Transverse colon (tissue), 4 donors: ENCODE results near the gene KLRC1. TPM values are rescaled to one million over a fixed set of nuclear protein-coding genes. Genes with fewer than 3 reads are reported as not detected.
"Not testable (repeated sequence)": the region's sequence is repeated elsewhere in the genome, so short reads cannot be mapped to it uniquely, and the experiment has no call there.

ENCODE experiments used
- DNase-seq: peaks from one replicate; pipeline ENCODE4 v3.0.0-alpha.2; 2019
- H3K27ac ChIP-seq, 4 donors: fragments of 200-600 bp; sonication (generic); 2 replicates each; pipeline ENCODE4 v1.5.1; 2016 to 2018; ENCODE audit warnings: inconsistent platforms in 4 of 4
- H3K27me3 ChIP-seq: fragments of 200-600 bp; sonication (generic); 2 replicates; pipeline ENCODE4 v1.5.1; 2017; ENCODE audit warnings: inconsistent platforms
- H3K36me3 ChIP-seq, 4 donors: fragments of 200-600 bp; sonication (generic); 2 replicates each; pipeline ENCODE4 v1.5.1; 2017 to 2019; ENCODE audit warnings: inconsistent platforms in 4 of 4
- H3K4me1 ChIP-seq, 4 donors: fragments of 200-600 bp; sonication (generic); 2 replicates each; pipeline ENCODE4 v1.5.1; 2017 to 2020; ENCODE audit warnings: inconsistent platforms in 4 of 4
- H3K4me3 ChIP-seq, 4 donors: fragments of 200-600 bp; sonication (generic); 1 replicate in 1 of 4; 2 replicates in 3 of 4; pipeline versions ENCODE4 v1.5.1 to v1.6.1; 2017 to 2019; ENCODE audit warnings: inconsistent platforms in 4 of 4
- H3K9me3 ChIP-seq, 2 donors: fragments of 200-600 bp; sonication (generic); 2 replicates each; pipeline ENCODE4 v1.5.1; 2017 to 2019; ENCODE audit warnings: inconsistent platforms in 2 of 2
- EP300 ChIP-seq: sonication (generic); formaldehyde crosslinking; IDR thresholded peaks from one replicate; pipeline ENCODE4 v1.6.1; 2017; ENCODE audit warnings: antibody characterized with exemption, low read depth
- POLR2A ChIP-seq: fragments of 450-650 bp; IDR thresholded peaks from one replicate; pipeline ENCODE4 v1.6.1; 2016; ENCODE audit warnings: antibody characterized with exemption, mild to moderate bottlenecking, moderate library complexity
- POLR2AphosphoS5 ChIP-seq, 3 donors: sonication (generic); formaldehyde crosslinking; IDR thresholded peaks; one replicate each; pipeline ENCODE4 v1.6.1; 2016; ENCODE audit warnings: antibody characterized with exemption in 3 of 3
- WGBS, 2 donors: methylation state at CpG; one replicate each; pipeline ENCODE4 v1.1.5; 2018; ENCODE audit warnings: low coverage in 1 of 2; 5-methylcytosine and 5-hydroxymethylcytosine counted together
- in situ Hi-C, 4 donors: fragments of 200-750 bp; cut with MboI; loops; one replicate each; pipeline versions ENCODE4 v1.15.0 to v1.15.1; 2017; ENCODE audit warnings: low sequenced_read_pairs in 3 of 4, low pct_ligation_motif_present in 1 of 4, low pct_unique_long_range_greater_than_20kb in 1 of 4
- intact Hi-C: fragments of 100-400 bp; cut with DNase I; formaldehyde crosslinking; loops from one replicate; pipeline ENCODE4 v1.15.1; 2023; ENCODE audit warnings: low total_unique reads
- total RNA-seq, 4 donors: library from RNA; depleted of rRNA; stranded (reverse); fragments of >200 nt; gene quantifications; one replicate each; pipeline ENCODE4 v1.1.0, GENCODE V29; 2016
- TF ChIP-seq, protein P1 (sequence below), 5 experiments: fragments of 200-600 bp in 3 of 5; fragments of 450-650 bp in 2 of 5; sonication (generic) in 3 of 5; IDR thresholded peaks; 1 replicate in 2 of 5; 2 replicates in 3 of 5; pipeline ENCODE4 v1.5.1; 2016 to 2017; ENCODE audit warnings: antibody characterized with exemption in 5 of 5, inconsistent platforms in 3 of 5, mild to moderate bottlenecking in 2 of 5, moderate library complexity in 1 of 5

KLRC1 gene
- total RNA-seq, 4 donors from 2014 or later = 1.4 to 2.6 TPM; not detected in 2

DNA sequence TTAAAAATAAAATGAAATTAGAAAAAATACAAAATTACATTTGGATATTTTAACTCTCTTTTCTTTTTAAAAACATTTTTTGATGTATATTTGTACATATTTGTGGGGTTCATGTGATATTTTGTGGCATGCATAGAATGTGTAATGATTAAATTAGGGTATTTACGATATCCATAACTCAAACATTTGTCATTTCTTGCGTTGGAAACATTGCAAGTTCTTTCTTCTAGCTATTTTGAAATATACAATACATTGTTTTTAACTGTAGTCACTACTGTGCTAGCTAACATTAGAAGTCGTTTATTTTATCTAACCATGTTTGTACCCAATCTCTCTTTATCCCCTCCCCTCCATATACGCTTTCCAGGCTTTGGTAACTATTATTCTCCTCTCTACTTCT lies 38.6 kb upstream of the KLRC1 start:
- Histone ChIP-seq H3K36me3 (no peaks in the 10 kb centered on the region), H3K4me1 (no peaks in the 10 kb centered on the region), H3K27ac (no peak overlapping the region), H3K9me3 (peaks cover 0 to 5% of the 10 kb centered on the region in 2 donors), H3K4me3 (no peak overlapping the region), H3K27me3 (no peaks in the 10 kb centered on the region)
- in situ Hi-C loops (no loop called here), intact Hi-C loops (no loop called here)
- 69 to 77% methylated on average over 4 of the region's 4 CpGs for WGBS, 2 donors
- TF ChIP-seq POLR2A (no peak), POLR2AphosphoS5 (IDR thresholded peaks at IDR 0.05) (no peak)
- DNase-seq = no peak

- 93 to 100% methylated on average over 2 of the region's 2 CpGs for WGBS, 2 donors
- DNase-seq, H3K36me3 ChIP-seq, H3K27ac ChIP-seq, H3K27me3 ChIP-seq, in situ Hi-C loops, H3K4me1 ChIP-seq, H3K4me3 ChIP-seq, H3K9me3 ChIP-seq, intact Hi-C loops: not testable (repeated sequence)
Measured at GRCh38 chr12:10487328-10487727, 34.2 kb upstream of the KLRC1 start.

DNA sequence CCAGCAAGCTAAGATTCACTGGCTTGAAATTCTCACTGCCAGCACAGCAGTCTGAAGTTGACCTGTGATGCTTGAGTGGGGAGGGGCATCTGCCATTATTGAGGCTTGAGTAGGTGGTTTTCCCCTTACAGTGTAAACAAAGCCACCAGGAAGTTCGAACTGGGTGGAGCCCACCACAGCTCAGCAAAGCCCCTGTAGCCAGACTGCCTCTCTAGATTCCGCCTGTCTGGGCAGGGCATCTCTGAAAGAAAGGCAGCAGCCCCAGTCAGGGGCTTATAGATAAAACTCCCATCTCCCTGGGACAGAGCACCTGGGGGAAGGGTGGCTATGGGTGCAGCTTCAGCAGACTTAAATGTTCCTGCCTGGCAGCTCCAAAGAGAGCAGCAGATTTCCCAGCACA lies 28.7 kb upstream of the KLRC1 start:
- 40 to 55% methylated on average over 1 to 2 of the region's 2 CpGs for WGBS, 2 donors

GRCh38 chr12:10472808-10473207 lies 19.6 kb upstream of the KLRC1 start:
- in situ Hi-C loops, H3K4me1 ChIP-seq, DNase-seq, intact Hi-C loops, H3K27me3 ChIP-seq, H3K36me3 ChIP-seq, H3K4me3 ChIP-seq, H3K27ac ChIP-seq, H3K9me3 ChIP-seq: not testable (repeated sequence)
- whole genome bisulfite sequencing, 2 donors = 76 to 89% methylated on average over 4 to 5 of the region's 5 CpGs

More for the DNA sequence above, 28.7 kb upstream of the KLRC1 start:
- intact Hi-C loops, H3K36me3 ChIP-seq, in situ Hi-C loops, DNase-seq, H3K27ac ChIP-seq, H3K27me3 ChIP-seq, H3K4me3 ChIP-seq, H3K9me3 ChIP-seq, H3K4me1 ChIP-seq: not testable (repeated sequence)

DNA sequence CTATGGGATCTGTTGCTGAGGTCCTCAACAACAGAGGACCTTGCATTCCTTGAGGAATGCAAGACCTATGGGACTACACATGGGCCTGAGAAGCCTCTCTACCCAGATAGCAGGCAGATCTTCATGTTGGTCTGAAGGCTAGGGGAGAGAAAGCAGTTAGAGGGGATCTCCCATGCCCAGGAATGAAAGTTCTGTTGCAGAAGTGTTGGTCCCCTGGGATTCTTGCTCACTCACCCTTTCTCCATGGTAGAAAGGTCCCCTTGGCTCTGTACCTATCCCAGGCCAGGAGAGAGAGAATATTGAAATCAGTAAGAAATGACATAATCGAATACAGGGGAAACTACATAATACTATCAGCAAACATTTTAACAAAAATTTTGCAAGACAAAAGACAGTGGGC lies 16.5 kb upstream of the KLRC1 start:
- Histone ChIP-seq H3K9me3 (no peaks in the 10 kb centered on the region), H3K4me1 (no peaks in the 10 kb centered on the region), H3K36me3 (no peaks in the 10 kb centered on the region), H3K27me3 (no peaks in the 10 kb centered on the region), H3K4me3 (no peak overlapping the region), H3K27ac (no peak overlapping the region)
- DNase-seq = no peak
- no peak for TF ChIP-seq POLR2A
- no peak for TF ChIP-seq EP300
- TF ChIP-seq POLR2AphosphoS5 (IDR thresholded peaks at IDR 0.05) = no peak
- TF ChIP-seq, protein P1, sequence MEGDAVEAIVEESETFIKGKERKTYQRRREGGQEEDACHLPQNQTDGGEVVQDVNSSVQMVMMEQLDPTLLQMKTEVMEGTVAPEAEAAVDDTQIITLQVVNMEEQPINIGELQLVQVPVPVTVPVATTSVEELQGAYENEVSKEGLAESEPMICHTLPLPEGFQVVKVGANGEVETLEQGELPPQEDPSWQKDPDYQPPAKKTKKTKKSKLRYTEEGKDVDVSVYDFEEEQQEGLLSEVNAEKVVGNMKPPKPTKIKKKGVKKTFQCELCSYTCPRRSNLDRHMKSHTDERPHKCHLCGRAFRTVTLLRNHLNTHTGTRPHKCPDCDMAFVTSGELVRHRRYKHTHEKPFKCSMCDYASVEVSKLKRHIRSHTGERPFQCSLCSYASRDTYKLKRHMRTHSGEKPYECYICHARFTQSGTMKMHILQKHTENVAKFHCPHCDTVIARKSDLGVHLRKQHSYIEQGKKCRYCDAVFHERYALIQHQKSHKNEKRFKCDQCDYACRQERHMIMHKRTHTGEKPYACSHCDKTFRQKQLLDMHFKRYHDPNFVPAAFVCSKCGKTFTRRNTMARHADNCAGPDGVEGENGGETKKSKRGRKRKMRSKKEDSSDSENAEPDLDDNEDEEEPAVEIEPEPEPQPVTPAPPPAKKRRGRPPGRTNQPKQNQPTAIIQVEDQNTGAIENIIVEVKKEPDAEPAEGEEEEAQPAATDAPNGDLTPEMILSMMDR (IDR thresholded peaks at IDR 0.05) = no peak
- intact Hi-C loops = no loop called here
- WGBS, 2 donors = 89 to 90% methylated on average over 1 of the region's 1 CpG
- in situ Hi-C loops = no loop called here

- no peaks in the 10 kb centered on the region for H3K9me3 ChIP-seq
- no peaks in the 10 kb centered on the region for H3K36me3 ChIP-seq
- H3K27ac ChIP-seq = no peak overlapping the region
- no peaks in the 10 kb centered on the region for H3K4me1 ChIP-seq
- intact Hi-C loops = no loop called here
- H3K27me3 ChIP-seq = no peaks in the 10 kb centered on the region
- in situ Hi-C loops = no loop called here
- TF ChIP-seq, protein P1 (IDR thresholded peaks at IDR 0.05) = no peak
- TF ChIP-seq EP300 (no peak), POLR2AphosphoS5 (IDR thresholded peaks at IDR 0.05) (no peak)
- DNase-seq = no peak
- no peak overlapping the region for H3K4me3 ChIP-seq
- WGBS, 2 donors = 87% methylated on average over 4 of the region's 4 CpGs; no CpG with 5 or more reads in 1 of the 2 donors
Measured at GRCh38 chr12:10466311-10466710, 13.1 kb upstream of the KLRC1 start.
